Osteocyte (in vitro differentiated cells): ENCODE measurements around the gene OIT3. TPM values are rescaled to one million over a fixed set of nuclear protein-coding genes. Genes with fewer than 3 reads are reported as not detected.

Experiments used
- DNase-seq: peaks from one replicate; pipeline ENCODE4 v3.0.0; 2021; ENCODE audit warnings: mixed read lengths; ENCODE audit not compliant: unreplicated experiment; ENCODE audit errors: extremely low spot score
- H3K27ac Mint-ChIP-seq: one replicate; pipeline ENCODE4 v1.8.0; 2021; ENCODE audit warnings: mild to moderate bottlenecking, mixed read lengths; ENCODE audit not compliant: unreplicated experiment
- H3K27me3 Mint-ChIP-seq: one replicate; pipeline ENCODE4 v1.8.0; 2021; ENCODE audit warnings: mixed read lengths; ENCODE audit not compliant: unreplicated experiment
- H3K36me3 Mint-ChIP-seq: one replicate; pipeline ENCODE4 v1.8.0; 2021; ENCODE audit warnings: mixed read lengths; ENCODE audit not compliant: unreplicated experiment
- H3K4me1 Mint-ChIP-seq: one replicate; pipeline ENCODE4 v1.8.0; 2021; ENCODE audit warnings: mixed read lengths; ENCODE audit not compliant: unreplicated experiment
- H3K4me3 Mint-ChIP-seq: one replicate; pipeline ENCODE4 v1.8.0; 2021; ENCODE audit warnings: mild to moderate bottlenecking, moderate library complexity, mixed read lengths; ENCODE audit not compliant: unreplicated experiment
- H3K9me3 Mint-ChIP-seq: one replicate; pipeline ENCODE4 v1.8.0; 2021; ENCODE audit warnings: mixed read lengths; ENCODE audit not compliant: unreplicated experiment
- CTCF ChIP-seq: fragments of 200-600 bp; sonication (generic); IDR thresholded peaks from 2 replicates; pipeline ENCODE4 v1.5.0; 2021; ENCODE audit warnings: antibody characterized with exemption, mild to moderate bottlenecking, moderate library complexity
- total RNA-seq: library from RNA; stranded (reverse); gene quantifications from 2 replicates; pipeline ENCODE4 v1.2.1, GENCODE V29; 2021

OIT3 gene
- total RNA-seq, 1 donor from 2014 or later, result 0.19 TPM

GRCh38 chr10:72852508-72852907, 41.0 kb upstream of the OIT3 start:
- TF ChIP-seq CTCF, result no peak
- DNase-seq, result no peak
- Mint-ChIP-seq H3K27ac (no peak overlapping the region), H3K36me3 (peaks cover 20% of the 10 kb centered on the region), H3K4me1 (no peaks in the 10 kb centered on the region), H3K4me3 (no peak overlapping the region), H3K27me3 (no peaks in the 10 kb centered on the region), H3K9me3 (peaks cover 14% of the 10 kb centered on the region)

- peaks cover 14% of the 10 kb centered on the region for H3K9me3 Mint-ChIP-seq
- no peak overlapping the region for H3K4me3 Mint-ChIP-seq
- no peaks in the 10 kb centered on the region for H3K27me3 Mint-ChIP-seq
- no peak for TF ChIP-seq CTCF
- peaks cover 12% of the 10 kb centered on the region for H3K36me3 Mint-ChIP-seq
- no peak for DNase-seq
- H3K4me1 Mint-ChIP-seq, result no peaks in the 10 kb centered on the region
- H3K27ac Mint-ChIP-seq, result no peak overlapping the region
Measured at GRCh38 chr10:72855129-72855528, 38.4 kb upstream of the OIT3 start.

- no peak for DNase-seq
- H3K9me3 Mint-ChIP-seq, result peaks cover 14% of the 10 kb centered on the region
- H3K4me3 Mint-ChIP-seq, result no peak overlapping the region
- no peak overlapping the region for H3K27ac Mint-ChIP-seq
- no peaks in the 10 kb centered on the region for H3K27me3 Mint-ChIP-seq
- no peak for TF ChIP-seq CTCF
- H3K36me3 Mint-ChIP-seq, result peaks cover 17% of the 10 kb centered on the region
- no peaks in the 10 kb centered on the region for H3K4me1 Mint-ChIP-seq
Measured at GRCh38 chr10:72855790-72856189, 37.7 kb upstream of the OIT3 start.

GRCh38 chr10:72858067-72858466, 35.5 kb upstream of the OIT3 start:
- Mint-ChIP-seq H3K36me3 (peaks cover 13% of the 10 kb centered on the region), H3K27ac (no peak overlapping the region), H3K9me3 (peaks cover 5% of the 10 kb centered on the region), H3K4me1 (no peaks in the 10 kb centered on the region), H3K4me3 (no peak overlapping the region), H3K27me3 (no peaks in the 10 kb centered on the region)
- DNase-seq, result no peak
- TF ChIP-seq CTCF, result no peak

GRCh38 chr10:72862957-72863356, 30.6 kb upstream of the OIT3 start:
- Mint-ChIP-seq H3K27me3 (no peaks in the 10 kb centered on the region), H3K9me3 (no peaks in the 10 kb centered on the region), H3K4me1 (no peaks in the 10 kb centered on the region), H3K4me3 (no peak overlapping the region), H3K36me3 (peaks cover 16% of the 10 kb centered on the region), H3K27ac (no peak overlapping the region)
- TF ChIP-seq CTCF, result no peak
- no peak for DNase-seq
